ENCODE data around the gene KRTAP20-4. TPM values are rescaled to one million over a fixed set of nuclear protein-coding genes. Genes with fewer than 3 reads are reported as not detected.

Gene KRTAP20-4
- not detected for total RNA-seq

- intact Hi-C loops (cut with DNase I), result no loop called here
- no peak for DNase-seq (ENCODE audit: low spot score)
- no peak for ATAC-seq
Measured at GRCh38 chr21:30620522-30620921, at the start of gene KRTAP20-4. KRTAP20-4 (plus strand) TSS chr21:30620627.

- no peak for ATAC-seq
- DNase-seq (ENCODE audit: low spot score), result no peak
- intact Hi-C loops (cut with DNase I), result no loop called here
Measured at GRCh38 chr21:30577766-30578165, 42.7 kb upstream of the KRTAP20-4 start.

GRCh38 chr21:30579346-30579745, 41.1 kb upstream of the KRTAP20-4 start:
- ATAC-seq, result no peak
- intact Hi-C loops (cut with DNase I), result no loop called here

DNA sequence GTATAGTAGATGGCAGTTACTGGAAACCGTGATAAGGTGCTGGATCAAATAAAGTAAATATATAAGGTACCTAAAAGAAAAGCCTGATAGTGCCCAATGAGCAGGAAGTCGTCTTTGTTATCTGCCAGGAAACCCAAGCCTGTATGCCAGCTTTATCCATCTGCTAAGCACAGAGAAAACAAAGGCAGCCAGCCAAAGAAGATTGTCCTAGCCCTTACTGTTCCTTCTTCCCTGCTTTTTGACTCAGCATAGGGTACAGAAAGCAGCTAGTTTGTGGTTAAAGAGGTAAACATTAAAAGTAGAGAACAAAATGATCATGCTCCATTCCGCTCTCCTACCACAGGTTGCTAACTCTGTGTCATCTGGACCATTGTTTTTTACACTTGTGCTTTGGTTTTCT, 40.3 kb upstream of the KRTAP20-4 start:
- intact Hi-C loops (cut with DNase I), result no loop called here
- ATAC-seq (no peak), DNase-seq (ENCODE audit: low spot score) (no peak)

More at GRCh38 chr21:30579346-30579745, 41.1 kb upstream of the KRTAP20-4 start:
- DNase-seq (ENCODE audit: low spot score), result no peak

DNA sequence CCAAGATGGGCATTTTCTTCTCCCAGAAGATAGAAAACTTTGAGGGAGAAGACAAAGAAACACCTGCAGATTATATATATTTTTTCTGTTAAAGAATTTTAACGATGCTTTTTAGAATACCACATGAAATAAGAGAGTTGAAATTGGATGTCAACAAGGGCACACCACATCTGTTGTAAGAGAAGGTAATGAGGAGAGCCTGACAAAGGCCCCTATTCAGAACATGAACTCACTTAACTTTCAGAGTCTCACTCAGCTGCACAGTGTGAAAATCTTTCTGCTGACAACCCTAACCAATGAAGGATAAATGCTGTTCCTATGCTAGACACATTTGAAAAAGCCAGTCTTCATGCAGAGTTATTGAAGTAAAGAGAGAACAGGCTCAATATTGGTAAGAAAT, 37.6 kb upstream of the KRTAP20-4 start:
- DNase-seq (ENCODE audit: low spot score), result no peak
- intact Hi-C loops (cut with DNase I), result no loop called here
- no peak for ATAC-seq

DNA sequence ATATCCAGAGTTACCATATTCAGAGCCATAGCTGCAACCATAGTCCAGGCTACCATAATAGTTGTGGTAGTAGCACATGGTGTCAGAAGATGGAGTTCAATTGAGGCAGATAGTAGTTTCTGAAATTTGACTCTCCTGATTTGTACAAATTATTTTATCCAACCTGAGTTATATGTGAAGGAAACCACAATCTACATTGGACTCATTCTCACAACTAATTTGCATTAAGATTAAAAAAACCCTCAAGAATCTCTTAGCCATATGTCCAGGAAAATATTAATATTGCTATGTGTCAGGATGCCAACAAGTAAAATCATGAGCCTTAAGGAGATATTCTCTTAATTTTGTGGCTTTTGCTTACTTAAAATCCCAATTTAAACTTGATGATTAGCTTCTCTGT, 30.1 kb upstream of the KRTAP20-4 start, which contains the start of gene KRTAP22-2:
Gene KRTAP22-2, minus strand, starts transcription at position 101 of the 400 bp plus-strand sequence.
- DNase-seq (ENCODE audit: low spot score), result no peak
- ATAC-seq, result no peak
- intact Hi-C loops (cut with DNase I), result no loop called here

DNA sequence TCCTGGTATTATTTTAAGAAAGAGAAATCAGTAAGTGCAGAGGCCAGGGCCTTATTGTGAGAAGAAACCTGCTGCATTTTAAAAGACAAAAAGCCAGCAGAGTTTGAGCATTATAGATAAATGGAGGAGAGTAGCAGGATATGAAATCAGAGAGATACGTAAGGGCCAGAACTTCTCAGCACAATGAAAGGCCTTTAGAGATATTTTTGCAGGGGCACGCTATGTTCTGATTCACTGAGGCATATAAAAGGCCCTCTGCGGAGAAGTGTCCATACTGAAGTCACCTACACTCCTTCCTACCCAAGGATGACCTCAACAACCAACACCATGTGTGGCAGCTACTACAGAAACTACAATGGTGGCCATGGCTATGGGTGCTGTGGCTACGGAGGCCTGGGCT, 28.3 kb upstream of the KRTAP20-4 start, which contains the start of gene KRTAP6-3:
Gene KRTAP6-3, plus strand, starts transcription at position 301 of the 400 bp plus-strand sequence. Its CDS starts 6 bp downstream, at position 307.
- no peak for DNase-seq (ENCODE audit: low spot score)
- intact Hi-C loops (cut with DNase I), result no loop called here
- no peak for ATAC-seq

DNA sequence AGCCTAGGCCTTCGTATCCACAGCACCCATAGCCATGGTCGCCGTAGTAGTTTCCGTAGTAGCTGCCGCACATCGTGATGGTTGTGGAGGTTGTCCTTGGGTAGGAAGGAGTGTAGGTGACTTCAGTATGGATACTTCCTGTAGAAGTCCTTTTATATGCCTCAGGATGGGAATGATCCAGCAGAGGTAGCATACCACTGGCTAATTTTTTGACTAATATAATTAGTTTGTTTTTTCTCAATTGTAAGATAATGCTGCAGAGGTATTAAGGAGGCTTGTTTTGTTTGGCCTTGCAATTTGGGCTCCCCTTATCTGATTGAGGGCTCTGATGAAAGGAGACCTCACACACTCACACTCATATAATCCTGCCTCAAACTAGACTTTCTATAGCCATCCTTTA, 21.6 kb upstream of the KRTAP20-4 start, which contains the start of gene KRTAP6-2:
Gene KRTAP6-2, minus strand, starts transcription at position 101 of the 400 bp plus-strand sequence. Its CDS starts 28 bp downstream, at position 73.
- no peak for ATAC-seq
- no peak for DNase-seq (ENCODE audit: low spot score)
- intact Hi-C loops (cut with DNase I), result no loop called here

DNA sequence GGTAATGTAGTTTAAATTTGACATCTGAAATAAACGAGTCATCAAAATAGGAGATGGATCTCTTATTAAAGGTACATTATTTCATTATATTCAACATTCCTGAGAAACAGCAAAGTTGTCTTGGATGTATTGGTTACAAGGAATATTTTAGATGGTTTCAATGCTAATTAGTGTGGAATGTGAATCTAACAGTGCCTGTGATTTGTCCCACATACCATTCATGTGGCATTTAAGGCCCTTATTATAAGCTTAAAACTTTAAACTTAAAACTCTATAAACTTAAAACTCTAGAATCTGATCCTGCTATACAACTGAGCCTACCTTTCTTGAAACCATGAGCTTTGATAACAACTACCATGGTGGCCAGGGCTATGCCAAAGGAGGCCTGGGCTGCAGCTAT, 19.6 kb upstream of the KRTAP20-4 start, which contains the start of gene KRTAP22-1:
Gene KRTAP22-1, plus strand, starts transcription at position 301 of the 400 bp plus-strand sequence.
- ATAC-seq, result no peak
- no peak for DNase-seq (ENCODE audit: low spot score)
- intact Hi-C loops (cut with DNase I), result no loop called here

- intact Hi-C loops (cut with DNase I), result no loop called here
- DNase-seq (ENCODE audit: low spot score) (no peak), ATAC-seq (no peak)
Measured at GRCh38 chr21:30605968-30606367, 14.5 kb upstream of the KRTAP20-4 start.

DNA sequence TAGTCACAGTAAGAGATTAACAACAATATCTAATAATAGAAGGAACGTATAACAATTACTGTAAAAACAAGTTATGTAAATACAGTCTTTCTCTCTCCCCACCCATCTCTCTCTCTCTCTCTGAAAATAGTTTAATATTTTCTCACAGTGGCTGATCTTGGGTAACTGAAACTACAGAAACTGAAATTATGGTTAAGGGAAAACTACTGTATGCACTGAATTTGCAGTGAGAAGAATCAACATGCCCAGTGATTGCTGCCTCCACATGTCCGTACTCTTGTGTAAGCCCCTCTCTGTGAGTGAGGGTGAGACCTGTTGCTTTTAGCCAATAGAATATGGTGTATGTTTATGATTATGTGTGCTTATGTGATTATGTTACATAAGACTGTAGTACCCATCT, 8.3 kb upstream of the KRTAP20-4 start:
- intact Hi-C loops (cut with DNase I), result no loop called here
- DNase-seq (ENCODE audit: low spot score), result no peak
- ATAC-seq, result no peak

- ATAC-seq (no peak), DNase-seq (ENCODE audit: low spot score) (no peak)
- intact Hi-C loops (cut with DNase I), result no loop called here
Measured at GRCh38 chr21:30613836-30614235, 6.6 kb upstream of the KRTAP20-4 start, which contains the start of gene KRTAP6-1. KRTAP6-1 (minus strand) TSS chr21:30613930; CDS start chr21:30613904, 26 bp downstream.

DNA sequence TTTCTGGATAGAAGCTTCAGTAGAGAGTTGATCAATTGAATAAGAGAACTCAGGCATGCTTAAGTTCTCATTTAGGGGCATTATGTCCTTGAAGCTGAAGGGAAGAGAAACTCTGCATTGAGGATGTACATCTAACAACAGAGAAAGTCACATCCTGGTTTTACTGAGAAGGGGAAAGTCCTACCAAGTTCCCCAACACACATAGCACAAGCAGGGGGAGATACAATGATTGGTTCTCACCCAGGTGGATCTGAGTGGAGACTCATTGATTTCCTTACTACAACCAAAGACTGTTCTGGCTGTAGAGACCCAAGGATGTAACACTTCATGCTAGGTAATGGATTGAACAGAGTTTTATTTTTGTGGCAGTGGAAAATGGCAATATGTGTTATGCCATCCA, 5.2 kb upstream of the KRTAP20-4 start:
- no peak for ATAC-seq
- no peak for DNase-seq (ENCODE audit: low spot score)
- intact Hi-C loops (cut with DNase I), result no loop called here

DNA sequence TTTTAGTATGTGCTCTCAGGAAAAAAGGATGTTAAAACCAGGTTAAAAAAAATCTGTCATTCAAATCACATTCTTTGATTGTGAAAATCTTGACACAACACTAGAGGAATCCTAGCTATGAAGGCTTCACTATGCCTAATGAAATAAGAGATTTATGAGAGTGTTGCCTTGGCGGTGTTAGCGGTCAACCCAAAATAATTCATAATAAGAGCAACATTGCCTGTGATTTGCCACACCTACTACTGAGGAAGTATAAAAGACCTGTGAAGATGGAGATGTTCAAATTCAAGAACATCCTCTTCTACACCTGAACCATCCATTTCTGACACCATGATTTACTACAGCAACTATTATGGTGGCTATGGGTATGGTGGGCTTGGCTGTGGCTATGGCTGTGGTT, 4.3 kb upstream of the KRTAP20-4 start, which contains the start of gene KRTAP20-1:
Gene KRTAP20-1, plus strand, starts transcription at position 301 of the 400 bp plus-strand sequence. Its CDS starts 30 bp downstream, at position 331.
- intact Hi-C loops (cut with DNase I), result no loop called here
- DNase-seq (ENCODE audit: low spot score), result no peak
- ATAC-seq, result no peak

- DNase-seq (ENCODE audit: low spot score) (no peak), ATAC-seq (no peak)
- intact Hi-C loops (cut with DNase I), result no loop called here
Measured at GRCh38 chr21:30620080-30620479, 347 bp upstream of the KRTAP20-4 start.

DNA sequence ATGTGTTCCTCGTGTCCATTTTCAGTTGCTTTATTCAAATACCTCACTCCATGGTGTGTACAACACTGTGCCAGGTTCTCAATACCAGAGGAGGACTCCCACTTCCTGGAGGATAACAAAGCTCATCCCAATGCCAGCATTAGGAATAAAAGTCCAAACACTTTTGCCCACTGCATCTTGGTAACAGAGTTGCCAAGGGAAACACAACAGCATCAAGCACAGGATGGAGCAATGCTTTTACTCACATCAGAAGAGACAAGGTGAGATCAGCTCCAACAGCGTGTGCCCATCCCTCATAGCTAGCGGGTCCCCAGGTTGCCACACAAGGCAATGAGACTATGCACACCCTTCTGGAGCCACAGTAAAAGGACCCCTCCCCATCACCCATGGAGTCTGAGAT, 2.9 kb downstream of the KRTAP20-4 start:
- ATAC-seq, result no peak
- intact Hi-C loops (cut with DNase I), result no loop called here
- no peak for DNase-seq (ENCODE audit: low spot score)

DNA sequence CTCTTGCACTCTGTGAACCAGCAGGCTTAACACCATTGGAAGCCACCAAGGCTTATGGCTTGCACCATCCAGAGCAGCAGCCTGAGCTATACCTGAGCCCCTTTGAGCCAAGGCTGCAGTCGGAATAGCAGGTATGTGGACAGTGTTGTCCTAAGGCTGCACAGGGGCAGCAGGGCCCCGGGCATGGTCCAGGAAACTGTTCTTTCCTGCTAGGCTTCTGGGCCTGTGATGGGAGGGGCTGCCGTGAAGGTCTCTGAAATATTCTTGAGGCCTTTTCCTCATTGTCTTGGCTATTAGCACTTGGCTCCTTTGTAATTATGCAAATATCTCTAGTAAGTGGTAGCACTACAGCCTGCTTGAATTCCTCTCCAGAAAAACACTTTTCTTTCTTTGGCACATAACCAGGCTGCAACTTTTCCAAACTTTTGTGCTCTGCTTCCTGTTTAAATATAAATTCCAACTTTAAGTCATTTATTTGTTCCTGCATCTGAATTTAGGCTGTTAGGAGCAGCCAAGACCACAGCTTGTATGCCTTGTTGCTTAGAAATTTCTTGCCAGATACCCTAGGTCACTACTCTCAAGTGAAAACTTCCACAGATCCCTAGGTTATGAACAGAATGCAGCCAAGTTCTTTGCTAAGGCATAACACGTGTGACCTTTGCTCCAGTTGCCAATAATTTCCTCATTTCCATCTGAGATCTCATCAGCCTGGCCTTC, 5.2 kb downstream of the KRTAP20-4 start:
- DNase-seq (ENCODE audit: low spot score) (no peak), ATAC-seq (peak; percentile 24)
- intact Hi-C loops (cut with DNase I), result no loop called here

GRCh38 chr21:30628109-30628508, 7.7 kb downstream of the KRTAP20-4 start:
- intact Hi-C loops (cut with DNase I), result no loop called here
- DNase-seq (ENCODE audit: low spot score), result no peak
- no peak for ATAC-seq

DNA sequence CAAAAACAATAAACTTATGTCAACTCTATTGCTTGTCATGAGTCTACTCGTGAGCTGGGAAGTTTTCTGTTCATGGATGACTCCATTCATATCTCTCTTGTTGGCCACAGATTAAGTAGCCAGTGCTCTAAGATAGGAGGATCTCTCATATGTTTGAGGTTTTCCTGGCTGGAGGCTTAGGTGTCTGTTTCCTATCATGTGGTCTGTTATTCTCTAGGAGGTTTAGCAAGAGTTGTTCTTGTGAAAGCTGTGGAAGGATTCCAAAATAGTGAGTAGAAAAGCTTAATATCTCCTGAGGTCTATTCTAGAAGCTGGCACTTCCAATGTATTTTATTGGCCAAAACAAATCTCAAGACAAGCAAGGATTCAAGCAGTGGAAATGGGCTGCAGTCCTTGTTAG, 8.8 kb downstream of the KRTAP20-4 start:
- intact Hi-C loops (cut with DNase I), result no loop called here
- ATAC-seq (peak; percentile 73), DNase-seq (ENCODE audit: low spot score) (no peak)

DNA sequence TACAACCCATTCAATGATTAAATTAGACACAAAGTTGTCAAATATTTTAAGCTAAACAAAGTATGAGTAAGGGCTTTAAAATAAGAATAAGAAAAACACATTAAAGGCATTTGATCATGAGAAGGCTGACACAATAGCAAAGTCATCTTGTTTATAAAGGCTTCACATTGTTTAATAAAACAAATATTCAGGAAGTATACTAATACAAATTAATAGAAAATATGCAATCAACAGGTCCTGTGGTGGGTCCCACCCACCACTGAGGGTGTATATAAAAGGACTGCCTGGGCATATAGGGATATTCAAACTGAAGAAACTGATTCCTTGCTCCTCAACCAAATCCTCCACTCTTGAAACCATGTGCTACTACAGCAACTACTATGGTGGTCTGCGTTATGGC, 14.5 kb downstream of the KRTAP20-4 start, which contains the start of gene KRTAP20-2:
Gene KRTAP20-2, plus strand, starts transcription at position 301 of the 400 bp plus-strand sequence. Its CDS starts 58 bp downstream, at position 359.
- ATAC-seq, result no peak
- intact Hi-C loops (cut with DNase I), result no loop called here

More for the DNA sequence above, 14.5 kb downstream of the KRTAP20-4 start, which contains the start of gene KRTAP20-2:
- DNase-seq (ENCODE audit: low spot score), result no peak

All from sciatic nerve (tissue), 2 donors.